Suppressor macrophage treated with lipopolysaccharide for 4 hours (primary cell): ENCODE results near the gene UBE2E2.
A peak's percentile ranks its signal among the peaks of the same experiment; 100 is the strongest.
"Not testable (repeated sequence)": the region's sequence is repeated elsewhere in the genome, so short reads cannot be mapped to it uniquely, and the experiment has no call there.

Source experiments
- DNase-seq: peaks from one replicate; pipeline ENCODE4 v3.0.0-alpha.2; 2020

The UBE2E2 gene

DNA sequence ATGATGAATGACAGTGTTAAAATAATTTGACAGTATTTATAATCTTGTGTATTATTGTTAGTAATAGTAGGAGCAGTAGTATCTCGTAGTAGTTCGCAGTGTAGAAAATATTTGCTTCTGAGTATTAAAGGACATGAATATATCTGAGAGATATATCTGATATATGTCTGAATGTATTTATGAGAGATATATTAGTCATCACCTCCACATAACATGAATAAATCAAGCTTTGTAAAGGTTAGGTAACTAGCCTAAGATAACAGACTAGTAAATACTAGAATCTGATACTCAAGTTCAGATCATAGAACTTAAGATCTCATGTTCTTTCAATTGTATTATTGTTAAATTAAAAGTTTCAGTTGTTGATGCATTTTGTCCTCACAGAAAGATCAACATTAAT, 130.5 kb downstream of the UBE2E2 start:
- no peak for DNase-seq

DNA sequence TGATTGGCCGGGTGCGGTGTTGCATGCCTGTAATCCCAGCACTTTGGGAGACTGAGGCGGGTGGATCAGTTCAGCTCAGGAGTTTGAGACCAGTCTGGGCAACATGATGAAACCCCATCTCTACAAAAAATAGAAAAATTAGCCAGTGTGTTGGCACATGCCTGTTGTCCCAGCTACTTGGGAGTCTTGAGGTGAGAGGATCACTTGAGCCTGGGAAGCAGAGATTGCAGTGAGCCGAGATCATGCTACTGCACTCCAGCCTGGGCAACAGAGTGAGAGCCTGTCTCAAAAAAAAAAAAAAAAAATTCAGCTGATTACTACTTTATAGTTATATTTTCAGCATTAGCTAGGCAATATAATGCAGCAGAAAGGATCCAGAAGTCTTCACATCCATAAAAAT, 133.7 kb downstream of the UBE2E2 start:
- not testable (repeated sequence) for DNase-seq

DNA sequence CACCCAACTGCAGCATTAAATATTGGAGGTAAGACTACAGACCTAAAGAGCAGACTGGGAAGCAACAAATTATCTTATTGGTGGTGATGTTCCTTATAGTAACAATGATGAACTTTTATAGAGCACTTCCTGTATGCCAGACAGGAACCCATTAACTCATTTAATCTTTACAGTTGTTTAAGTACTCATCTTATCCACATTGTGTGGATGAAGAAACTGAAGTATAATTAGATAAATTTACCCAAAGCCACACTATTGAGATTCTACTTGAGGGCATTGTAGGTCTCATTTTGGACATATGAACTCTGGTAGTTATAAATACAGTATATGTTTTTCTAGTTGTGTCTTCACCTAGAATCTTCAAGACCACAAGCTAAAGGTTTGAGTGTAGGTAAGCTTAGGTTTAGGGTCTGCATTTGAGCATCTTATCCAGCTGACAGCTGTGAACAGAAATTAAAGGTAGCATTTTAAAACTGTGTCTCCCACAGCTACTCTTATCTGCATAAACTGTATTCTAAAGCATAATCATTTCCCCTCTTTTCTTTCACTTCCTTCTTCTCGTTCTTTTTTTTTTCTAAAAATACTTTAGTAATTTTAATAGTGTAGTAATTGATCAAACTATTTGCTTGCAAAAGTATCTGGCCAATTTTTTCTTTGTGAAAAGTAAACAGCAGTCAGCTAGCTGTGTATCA, 138.2 kb downstream of the UBE2E2 start:
- DNase-seq: peak; percentile 14

DNA sequence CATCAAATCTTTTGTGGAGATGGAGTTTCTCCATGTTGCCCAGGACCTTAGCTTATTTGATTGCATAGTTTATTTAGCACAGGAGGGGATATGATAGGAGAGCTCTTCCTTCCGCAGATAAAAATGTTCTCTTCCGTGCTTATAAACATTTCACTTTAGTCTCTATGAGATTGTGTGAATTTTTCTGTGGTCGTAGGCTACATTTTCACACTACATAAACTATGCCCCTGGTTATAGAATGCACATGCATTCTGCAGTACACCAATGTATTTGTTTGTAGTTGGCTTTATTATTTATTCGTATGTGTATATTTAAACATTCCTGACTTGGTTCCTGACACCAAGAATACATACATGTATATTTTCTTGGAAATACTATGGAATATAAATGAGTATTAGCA, 139.2 kb downstream of the UBE2E2 start:
- no peak for DNase-seq

DNA sequence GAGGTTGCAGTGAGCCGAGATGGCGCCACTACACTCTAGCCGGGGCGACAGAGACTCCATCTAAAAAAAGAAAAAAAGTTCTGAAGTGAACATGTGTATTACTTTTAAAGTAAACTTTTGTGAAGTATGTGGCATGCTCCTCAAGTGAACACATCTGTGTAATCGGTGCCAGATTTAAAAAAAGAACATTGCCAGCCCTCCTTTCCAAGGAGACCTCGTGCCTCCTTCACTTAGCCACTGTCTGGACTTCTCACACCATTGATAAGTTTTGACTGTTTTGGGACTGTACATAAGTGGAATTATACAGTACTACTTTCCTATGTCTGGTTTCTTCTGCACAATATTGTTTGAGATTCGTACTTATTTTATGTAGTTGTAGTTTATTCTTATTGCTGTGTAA, 140.4 kb downstream of the UBE2E2 start:
- no peak for DNase-seq

DNA sequence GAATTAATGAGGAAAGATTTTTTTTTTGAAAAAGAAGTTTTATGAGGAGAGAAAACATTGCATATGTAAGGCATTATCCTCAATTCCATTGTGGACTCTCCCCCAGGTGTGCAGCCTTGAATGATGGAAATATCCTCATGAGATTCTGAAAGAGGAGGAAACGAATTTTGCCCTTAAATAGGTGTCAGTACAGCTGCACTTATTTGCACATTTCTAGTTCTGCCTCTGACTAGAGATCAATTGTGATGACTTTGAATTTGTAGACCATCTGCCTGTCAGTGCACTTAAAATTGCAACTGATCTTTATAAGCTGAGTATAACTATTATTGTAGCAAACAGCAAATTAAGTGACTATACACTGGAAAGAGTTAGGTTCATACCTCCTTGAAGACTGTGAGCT, 141.8 kb downstream of the UBE2E2 start:
- no peak for DNase-seq

DNA sequence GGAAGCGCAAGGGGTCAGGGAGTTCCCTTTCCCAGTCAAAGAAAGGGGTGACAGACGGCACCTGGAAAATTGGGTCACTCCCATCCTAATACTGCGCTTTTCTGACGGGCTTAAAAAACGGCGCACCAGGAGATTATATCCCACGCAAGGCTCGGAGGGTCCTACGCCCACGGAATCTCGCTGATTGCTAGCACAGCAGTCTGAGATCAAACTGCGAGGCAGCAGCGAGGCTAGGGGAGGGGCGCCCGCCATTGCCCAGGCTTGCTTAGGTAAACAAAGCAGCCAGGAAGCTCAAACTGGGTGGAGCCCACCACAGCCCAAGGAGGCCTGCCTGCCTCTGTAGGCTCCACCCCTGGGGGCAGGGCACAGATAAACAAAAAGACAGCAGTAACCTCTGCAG, 146.3 kb downstream of the UBE2E2 start:
- not testable (repeated sequence) for DNase-seq

DNA sequence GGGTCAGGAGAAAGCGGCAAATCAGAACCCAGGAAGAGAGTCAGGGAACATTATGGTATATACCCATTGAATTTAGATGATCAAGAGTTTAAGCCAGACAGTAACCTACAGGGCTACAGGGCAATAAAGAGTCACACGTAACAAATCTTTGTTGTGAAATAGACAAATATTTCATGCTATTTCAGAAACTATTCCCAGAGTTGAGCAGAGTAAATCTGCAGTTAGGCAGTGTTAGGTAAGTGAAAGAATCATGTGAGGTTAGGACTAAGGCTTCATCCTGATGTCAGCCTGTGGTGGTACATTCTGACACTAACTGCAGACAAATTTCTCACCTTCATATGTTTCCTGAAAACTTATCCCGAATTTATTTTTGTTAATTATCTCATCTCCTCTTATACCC, 153.0 kb downstream of the UBE2E2 start:
- DNase-seq: no peak

DNA sequence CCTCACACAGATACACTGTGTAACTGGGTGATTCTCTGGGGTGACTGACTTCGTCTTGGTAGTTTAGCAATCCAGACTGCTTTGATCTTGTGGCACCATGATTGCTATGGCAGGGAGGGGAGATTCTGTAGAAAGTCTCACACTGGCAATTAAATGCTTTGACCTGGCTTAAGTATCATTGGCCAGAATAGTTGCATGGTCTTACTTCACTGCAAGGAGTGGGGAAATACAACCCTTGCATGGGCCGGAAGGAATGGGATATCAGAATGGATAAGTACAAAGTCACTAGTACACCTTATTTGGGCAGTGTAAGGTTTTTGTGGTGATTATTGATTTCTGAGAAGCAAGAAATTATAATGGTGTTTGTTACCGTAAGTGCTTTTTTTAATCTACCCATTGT, 153.8 kb downstream of the UBE2E2 start:
- DNase-seq: no peak

DNA sequence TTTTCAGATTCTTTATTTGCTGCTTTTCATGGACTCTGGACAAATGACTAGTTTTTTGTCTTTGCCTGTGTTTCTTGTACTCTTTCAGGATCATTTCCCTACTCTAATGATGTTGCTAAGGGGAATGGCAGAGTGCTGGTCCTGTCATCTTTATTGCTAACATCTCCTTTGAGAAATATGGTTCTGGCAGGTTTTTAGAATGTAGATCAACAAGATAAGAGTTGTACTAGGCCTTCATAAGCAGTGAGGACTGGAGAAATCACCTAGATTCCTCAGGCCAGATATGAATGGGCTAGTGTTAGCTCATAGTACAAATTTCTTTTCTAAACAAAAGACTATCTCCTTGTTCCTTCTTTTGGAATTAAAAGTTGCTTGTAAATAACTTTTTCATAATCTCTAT, 156.0 kb downstream of the UBE2E2 start:
- no peak for DNase-seq

DNA sequence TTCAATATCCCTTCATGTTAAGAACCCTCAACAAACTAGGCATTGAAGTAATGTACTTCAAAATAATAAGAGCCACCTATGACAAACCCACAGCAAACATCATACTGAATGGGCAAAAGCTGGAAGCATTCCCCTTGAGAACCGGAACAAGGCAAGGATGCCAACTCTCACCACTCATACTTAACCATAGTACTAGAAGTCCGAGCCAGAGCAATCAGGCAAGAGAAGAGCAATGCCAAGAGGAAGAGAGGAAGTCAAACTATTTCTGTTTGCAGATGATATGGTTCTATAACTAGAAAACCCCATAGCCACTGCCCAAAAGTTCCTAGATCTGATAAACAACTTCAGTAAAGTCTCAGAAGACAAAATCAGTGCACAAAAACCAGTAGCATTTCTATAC, 161.9 kb downstream of the UBE2E2 start:
- no peak for DNase-seq

DNA sequence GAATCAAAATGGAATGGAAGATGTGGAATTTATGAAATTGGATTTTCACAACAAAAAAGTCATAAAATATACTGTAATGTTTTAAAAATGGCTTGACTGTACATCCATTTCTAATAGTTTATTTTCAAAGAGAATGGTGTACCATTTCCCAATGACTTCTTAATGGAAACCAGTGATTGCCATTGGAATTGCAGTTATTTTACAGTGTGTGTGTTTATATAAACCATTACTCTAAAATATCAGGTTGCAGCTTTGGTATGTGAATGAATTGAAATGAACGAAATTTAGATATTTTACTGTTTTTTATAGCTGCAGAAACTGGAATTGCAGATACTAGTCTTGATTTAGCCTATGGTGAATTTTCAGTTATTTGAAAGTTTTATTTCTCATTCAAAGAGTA, 165.6 kb downstream of the UBE2E2 start:
- DNase-seq: no peak

DNA sequence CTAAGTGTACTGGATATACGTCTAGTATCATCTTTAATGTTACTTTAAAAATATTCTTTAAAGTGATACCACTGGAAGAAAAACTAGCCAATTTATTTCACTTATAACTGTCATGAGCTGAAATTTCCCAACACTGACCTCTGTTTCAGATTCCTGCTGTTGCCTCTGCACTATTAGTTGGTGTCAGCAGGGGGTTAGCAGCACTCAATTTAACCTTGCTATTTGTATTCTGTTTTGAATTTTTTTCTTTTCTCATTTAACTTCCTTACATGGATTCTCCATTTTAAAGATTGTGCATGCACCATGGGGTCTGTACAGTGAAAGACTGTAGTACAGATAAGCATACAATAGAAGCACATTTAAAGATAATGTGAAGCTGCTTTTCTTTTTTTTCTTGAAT, 169.2 kb downstream of the UBE2E2 start:
- peak; percentile 20 for DNase-seq

DNA sequence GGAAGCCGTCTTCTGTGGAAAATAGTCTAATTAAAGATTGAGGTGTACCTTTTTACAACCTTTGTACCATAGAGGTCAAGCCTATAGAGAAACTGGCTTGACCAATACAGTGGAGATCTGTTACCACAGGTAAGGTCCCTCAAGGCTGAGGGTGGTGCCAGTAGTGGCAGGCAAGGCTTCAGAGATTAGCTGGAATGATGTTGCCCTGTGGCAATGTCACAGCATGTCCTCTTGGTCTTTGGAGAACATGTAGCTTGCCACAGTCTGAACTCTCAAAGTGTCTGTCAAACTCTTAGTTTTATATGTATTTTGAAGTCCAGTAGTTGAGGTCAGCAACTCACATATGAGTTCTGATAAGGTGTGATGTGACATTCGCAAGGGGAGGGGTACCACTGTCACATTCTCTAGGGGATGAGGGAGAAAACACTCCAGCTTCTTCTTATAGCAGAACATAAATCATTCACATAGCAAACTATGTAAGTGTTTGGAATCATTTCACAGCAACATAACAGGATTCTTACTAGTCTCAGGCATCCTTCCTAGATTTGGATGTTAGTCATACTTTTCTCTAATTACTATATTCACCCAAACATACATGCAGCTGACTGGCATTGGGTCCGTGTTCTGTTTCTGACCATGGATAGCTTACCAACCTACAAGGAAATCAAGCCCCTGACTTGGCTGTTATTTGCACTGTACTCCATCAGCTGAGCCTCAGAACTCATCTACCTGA, 173.6 kb downstream of the UBE2E2 start:
- DNase-seq: no peak

DNA sequence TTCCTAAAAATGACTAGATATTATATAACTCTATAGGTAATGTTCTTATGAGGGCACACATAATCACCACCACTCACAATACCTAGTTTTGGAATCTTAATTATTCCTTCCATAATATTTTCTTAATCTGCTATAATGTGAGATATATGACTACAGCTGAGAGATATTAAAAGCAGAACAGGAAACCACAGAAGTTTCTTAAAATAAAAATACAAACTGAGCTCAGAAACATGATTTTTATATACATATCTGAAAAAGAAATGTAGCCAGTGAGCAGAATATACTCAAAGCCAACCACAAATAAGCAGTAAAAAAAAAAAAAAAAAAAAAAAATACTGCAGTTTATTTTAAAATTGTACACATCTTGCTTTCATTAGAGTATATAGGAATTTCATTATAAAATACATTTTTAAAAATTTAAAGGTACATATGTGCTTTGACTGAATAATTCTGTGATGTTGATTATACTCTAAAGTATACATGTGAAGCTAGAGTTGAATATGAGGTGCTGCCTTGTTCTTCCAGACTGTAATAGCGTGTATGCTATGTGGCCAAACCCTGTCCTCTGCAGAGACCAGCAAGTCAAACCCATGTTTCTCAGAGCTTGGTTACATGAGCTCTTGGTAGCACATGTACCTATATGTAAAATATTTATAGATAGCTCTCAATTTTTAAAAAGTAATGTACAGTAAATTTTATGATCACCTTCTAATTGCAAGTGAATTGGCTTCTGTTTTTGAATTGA, 175.0 kb downstream of the UBE2E2 start:
- peak; percentile 4 for DNase-seq

DNA sequence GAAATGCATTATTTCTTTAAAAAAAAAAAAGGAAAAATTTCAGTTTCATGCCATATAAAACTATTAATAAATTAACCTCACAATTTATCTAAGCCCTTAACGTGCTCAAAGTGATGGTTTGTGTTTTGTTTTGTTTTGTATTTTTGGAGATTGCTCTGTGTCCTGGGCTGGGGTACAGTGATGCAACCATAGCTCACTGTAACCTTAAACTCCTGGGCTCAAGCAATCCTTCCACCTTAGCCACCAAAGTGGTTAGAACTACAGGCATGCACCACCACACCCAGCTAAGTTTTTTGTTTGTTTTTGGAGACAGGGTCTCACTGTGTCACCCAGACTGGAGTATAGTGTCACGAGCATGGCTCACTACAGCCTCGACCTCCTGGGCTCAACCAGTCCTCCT, 180.7 kb downstream of the UBE2E2 start:
- no peak for DNase-seq

DNA sequence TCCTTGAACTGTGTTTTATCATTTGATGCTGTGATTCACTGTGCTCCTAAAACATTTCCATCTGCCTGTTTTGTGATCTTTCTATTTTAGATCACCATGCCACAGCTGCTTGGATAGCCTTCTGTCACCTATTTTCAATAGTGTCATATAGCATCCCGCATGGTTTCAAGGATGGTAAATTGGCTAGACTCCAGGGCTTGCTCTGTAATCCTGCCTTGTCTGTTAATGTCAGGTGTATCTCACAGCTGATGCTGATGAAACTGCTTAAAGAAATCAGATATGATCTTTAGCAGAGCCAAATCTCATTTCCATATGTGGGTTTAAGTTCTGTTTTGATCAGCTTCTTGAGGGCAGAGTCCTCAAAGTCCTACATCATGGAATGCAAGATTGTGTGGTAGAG, 182.2 kb downstream of the UBE2E2 start:
- no peak for DNase-seq

DNA sequence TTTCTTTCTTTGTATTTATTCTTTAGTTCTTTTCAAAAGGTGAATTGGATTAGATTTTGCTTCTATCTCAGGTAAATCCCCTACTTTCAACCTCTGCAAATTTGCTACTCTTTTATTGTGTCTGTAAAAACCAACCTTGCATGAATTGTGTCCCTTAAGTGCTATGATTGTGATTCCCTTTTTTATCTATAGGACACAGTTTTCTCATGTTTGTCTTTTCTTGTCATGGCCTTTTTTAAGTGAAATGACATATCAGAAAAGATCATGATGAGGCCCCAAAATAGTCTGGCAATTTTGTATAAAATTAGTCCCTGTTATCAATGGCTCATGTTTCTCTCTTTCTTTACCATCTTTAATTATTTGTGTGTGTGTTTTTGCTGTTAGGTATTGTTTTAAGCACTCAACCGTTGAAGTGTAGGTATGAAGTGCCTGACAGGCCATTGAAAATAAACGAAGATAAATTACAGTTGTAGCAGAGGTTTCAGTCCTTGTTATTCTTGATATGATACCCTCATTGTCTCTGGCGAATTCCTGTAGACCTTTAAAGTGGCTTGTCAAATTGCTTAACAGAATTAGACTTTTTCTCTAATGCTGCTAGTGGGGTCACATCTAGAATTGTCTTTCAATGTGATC, 184.3 kb downstream of the UBE2E2 start:
- DNase-seq: no peak

DNA sequence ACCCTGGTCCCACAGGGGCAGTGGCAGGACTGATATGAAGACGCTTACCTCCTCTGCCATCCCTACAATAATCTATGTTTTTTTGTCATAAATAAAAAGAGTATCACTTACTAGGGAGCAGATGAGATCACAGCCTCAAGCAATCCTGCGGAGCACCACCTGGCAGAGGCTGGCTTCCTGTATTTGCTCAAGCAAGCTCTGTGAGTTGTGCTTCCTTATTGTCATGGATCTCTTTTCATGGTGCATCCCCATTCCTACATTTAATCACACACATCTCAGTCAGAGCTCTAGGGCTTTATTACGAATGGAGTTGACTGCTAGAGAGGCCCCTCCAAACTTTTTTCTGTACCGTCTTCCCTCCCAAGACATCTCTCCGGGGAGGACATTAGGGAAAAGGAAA, 186.0 kb downstream of the UBE2E2 start:
- no peak for DNase-seq

DNA sequence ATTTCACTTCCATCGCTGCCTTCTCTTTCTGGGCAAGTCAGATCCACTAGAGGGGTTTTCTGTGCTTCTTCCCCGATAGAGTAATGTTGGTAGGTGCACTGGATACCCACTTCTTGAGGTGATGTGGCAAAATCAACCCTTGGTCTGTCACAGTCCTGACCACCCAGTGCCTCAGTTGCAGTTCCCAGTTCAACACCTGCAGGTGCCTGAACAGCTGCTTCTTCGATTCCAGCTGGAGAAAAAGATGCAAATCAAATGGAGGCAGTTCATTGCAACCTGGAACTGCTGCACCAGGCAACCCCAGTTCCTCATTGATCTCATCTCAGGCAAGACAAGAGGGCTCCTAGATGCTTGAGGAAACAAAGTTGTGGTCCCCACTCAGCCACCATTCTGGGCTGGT, 186.6 kb downstream of the UBE2E2 start:
- DNase-seq: no peak

DNA sequence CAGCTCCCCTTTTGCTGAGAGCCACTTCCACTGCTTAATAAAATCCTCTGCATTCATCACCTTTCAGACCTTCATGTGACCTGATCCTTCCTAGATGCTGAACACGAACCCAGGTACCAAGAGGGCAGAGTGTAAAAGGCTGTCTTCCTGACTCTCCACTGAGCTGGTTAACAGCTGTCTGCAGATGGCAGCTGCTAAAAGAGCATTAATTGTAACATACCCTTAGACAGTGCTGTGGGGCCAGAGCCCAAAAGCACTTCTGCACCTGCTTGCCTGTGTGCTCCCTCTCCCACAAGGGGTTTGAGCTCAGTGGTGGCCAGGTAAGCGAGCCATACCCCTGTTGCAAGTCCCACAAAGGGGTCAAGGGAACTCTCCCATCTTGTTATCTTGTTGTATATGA, 187.3 kb downstream of the UBE2E2 start:
- DNase-seq: no peak

DNA sequence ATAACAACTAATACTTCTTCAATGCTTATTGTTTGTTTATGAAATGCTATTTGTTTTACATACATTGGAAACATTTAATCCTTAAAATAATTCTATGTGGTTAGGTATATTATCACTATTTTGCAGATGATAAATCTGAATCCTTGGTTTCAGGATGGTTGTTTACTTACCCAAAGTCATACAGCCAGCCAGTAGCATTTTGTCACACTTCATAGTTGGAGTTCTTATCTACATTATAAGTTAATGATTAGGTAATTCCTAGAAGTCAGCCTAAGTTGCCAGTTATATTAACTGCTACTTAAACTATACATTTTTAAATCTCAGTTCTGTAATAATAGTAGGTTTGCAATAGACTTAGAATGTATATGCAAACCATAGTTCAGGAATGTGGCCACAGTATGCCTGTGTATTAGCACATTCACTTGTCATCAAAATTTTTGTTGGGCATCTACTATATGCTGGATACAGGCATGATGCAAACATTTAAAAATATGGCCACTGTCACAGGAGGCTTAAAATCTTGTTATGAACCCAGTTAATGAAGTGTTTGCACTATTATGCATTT, 187.9 kb downstream of the UBE2E2 start:
- no peak for DNase-seq

DNA sequence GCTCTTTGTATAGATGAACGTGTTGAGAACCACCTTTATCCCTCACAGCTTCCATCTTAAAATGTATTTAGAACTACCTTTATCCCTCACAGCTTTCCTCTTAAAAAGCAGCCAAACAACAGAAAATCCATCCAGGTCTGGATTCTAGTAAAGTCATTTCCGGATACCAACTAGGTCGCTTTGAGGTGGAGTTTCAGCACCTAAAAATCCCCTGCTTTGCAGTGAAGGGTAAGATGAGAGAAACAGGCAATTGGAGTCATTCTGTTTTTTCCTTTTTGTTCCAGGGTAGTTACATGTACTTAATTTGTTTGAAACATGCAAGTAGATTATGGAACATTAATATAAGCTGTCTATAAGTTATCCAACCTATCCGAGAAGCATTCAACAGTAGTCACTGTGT, 192.0 kb downstream of the UBE2E2 start:
- no peak for DNase-seq
